Muscle of arm (tissue), 12 donors: ENCODE measurements around the gene TPRN. TPM values are rescaled to one million over a fixed set of nuclear protein-coding genes. Genes with fewer than 3 reads are reported as not detected.

Source experiments
- DNase-seq: peaks from one replicate; pipeline ENCODE4 v3.0.0-alpha.2; 2013
- polyA plus RNA-seq, 12 donors: library from polyadenylated mRNA; unstranded; fragments of 120-200 nt; gene quantifications; one replicate each; pipeline ENCODE4 v1.2.1, GENCODE V29; 2013; ENCODE audit not compliant: insufficient read length in 12 of 12

Gene TPRN
- polyA plus RNA-seq, 12 donors: 4.2 to 10.4 (median 7.9) TPM; not detected in 1

GRCh38 chr9:137175345-137175961 is 25.1 kb downstream of the TPRN start:
- no peak for DNase-seq

DNA sequence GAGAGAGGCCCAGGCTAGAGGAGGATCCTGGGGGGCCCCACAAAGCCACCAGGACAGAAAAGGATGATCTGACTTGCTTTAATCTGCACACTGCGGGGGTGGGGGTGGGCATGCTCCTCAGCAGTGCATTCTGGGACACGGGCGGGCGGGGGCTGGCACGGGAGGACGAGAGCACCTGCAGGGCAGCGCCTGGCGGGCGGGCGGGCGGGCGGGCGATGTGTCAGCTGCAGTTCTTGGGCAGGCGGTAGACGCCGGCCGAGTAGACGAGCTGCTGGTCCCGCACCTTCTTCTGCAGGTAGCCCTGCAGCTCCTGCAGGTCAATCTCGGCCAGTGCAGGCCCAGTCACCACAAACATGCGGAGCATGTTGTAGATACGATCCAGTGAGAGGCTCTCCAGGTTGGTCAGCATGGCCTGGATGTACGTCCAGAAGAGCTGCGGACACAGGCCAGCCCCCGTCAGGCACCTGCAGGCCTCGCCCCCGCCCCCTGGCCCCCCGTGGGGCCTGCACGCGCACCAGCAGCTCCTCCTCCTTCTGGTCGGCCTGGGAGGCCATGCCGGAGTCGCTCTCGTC is 25.7 kb downstream of the TPRN start:
- DNase-seq: no peak

- no peak for DNase-seq
These were observed 26.5 kb downstream of the TPRN start for GRCh38 chr9:137173796-137174664.

DNA sequence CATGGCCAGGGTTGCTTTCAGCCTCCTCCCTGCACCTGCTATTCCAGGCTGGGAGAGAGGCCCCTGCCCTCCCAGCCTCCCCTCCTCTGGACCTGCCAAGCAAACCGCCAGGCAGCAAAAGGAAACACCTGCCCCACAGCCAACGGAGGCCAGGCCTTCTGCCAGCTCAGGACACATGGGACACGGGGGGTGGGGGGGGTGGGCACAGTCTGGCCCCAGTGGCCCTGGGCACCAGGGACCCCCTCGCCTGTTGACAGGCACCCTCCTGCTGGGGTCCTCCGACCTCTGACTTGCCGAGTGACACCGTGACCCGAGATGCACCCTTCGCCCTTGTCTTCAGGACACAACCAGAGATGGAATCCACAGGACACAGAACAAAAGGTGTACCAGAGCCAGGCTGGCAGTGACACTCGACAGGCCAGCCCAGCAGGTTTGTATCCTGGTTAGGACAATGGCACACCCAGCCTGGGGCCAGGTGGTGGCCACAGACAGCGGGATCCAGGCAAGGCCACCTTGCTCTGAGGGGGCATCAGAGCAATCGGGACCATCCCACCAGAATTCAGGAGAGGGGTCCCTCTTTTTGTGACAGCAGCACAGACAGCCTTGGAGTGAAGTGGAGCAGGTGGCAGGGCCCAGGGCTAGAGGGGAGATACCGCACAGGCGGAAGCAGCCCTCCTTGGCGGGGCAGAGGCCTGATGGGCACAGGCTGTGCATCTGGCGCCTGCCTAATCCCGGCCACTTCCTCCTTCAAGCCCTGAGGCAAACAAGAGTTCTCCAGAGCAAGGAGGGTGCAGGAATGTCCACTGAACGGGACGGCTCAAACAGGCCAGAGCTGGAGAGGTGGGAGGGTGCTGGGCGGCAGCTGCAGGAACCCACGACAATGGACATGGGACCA is 27.4 kb downstream of the TPRN start:
- DNase-seq: no peak

DNA sequence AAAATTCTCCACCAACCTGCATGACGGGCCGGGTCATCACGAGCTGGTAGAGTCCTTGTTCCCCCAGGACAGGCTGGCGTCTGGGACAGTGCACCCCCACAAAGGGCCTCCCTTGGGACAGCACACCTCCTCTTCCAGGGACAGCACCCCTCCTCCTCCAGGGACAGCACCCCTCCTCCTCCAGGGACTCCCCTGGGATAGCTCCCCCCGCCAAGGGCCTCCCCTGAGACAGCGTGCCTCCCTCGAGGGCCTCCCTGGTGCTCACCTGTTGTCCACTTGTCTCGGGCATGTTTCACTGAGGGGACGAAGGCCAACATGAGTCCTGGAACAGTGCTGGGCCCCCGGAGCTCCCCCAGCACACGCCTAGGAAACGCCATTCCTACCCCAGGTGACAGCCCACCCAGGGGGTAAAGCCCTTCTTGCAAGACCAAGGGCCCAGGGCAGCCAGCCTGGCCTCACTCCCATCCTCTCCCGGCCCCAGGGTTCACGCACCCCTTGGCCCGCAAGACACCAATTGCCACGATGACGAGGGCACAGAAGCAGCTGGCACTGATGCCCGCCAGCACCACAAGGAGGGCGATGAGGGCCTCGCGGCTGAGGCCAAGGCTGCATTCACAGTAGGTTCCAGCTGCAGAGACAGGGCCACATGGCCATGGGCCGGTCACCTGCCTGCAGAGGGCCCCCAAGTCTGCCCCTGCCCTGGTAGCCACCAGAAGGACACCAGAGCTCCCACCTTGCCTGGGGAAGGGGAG is 29.2 kb downstream of the TPRN start:
- no peak for DNase-seq

DNA sequence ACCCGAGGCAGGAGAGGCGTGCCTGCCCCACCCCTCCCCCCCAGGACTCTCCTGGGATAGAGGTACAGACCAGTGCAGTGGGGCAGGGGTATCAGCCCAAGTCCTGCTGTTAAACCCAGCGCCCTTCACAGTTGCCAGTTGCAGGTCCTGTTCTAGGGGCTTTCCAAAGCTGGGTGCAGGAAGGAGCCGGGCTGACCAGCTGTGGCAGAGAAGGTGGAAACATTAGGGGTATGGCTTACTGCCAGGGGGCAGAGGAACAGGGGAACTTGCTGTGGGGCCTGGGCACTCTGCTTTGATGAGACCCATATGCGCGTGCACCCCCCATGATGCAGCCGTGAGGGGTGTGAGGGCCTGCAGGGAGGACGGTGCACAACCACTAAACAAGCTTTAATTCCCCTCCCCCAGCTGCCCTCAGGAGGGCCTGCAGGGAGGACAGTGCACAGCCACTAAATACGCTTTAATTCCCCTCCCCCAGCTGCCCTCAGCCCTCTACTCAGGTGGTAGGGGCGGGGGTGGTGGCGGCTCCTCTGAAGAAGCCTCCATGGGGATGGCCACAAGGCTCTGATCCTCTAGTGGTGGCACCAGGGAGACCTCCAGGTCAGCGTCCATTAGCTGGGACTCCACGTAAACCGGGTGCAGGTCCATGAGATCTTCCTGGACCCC is 29.9 kb downstream of the TPRN start:
- DNase-seq: no peak

GRCh38 chr9:137169896-137170358 is 30.6 kb downstream of the TPRN start, which contains the start of gene LRRC26:
Gene LRRC26 (minus strand): TSS chr9:137170051. CDS start chr9:137169943, 108 bp downstream.
- no peak for DNase-seq

DNA sequence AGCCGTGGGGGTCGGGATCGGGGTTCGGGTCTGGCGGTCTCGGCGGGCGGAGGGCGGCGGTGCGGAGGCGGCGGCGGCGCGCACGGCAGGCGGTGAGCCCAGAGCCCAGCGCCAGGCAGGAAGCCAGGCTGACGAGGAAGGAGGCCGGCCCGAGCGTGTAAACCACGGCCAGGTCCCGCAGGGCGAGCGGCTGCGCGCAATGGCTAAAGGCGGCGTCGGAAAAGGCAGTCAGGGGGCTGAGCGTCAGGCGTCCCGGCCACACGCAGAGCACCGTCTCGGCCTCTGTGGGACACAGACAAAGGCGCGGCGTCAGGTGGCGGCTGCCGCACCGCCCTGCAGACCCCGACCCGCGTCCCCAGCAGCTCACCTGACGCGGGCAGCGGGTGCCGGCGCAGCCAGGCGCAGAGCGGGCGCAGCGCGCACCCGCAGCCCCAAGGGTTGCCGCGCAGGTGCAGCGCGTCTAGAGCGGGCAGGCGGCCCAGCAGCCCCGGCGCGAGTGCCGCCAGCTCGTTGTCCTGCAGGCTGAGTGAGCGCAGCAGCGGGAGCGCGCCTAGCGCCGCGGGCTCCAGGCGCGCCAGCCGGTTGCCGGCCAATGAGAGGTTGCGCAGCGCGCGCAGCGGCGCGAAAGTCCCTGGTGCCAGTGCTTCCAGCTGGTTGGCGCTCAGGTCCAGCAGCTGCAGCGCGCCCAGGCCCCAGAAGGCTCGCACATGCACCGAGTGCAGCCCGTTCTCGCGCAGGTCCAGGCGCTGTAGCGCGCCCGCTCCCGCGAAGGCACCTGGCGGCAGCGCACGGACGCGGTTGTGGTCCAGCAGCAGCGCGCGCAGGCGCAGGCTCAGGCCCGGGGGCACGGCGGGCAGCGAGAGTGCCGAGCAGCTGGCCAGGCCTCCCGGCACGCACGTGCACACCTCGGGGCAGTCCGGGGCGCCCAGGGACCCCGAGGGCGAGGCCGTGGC is 31.4 kb downstream of the TPRN start:
- DNase-seq: peak; percentile 25

DNA sequence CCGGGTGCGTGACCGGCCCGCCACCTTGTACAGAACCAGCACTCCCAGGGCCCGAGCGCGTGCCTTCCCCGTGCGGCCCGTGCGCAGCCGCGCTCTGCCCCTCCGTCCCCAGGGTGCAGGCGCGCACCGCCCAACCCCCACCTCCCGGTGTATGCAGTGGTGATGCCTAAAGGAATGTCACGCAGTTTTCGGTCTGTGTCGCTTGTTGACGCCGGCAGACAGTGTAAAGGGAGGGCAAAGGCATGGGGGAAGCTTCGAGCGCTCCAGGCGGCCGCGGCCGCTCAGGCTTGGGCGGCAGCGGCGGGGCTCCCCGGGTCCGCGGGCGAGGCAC is 32.0 kb downstream of the TPRN start:
- DNase-seq: no peak

DNA sequence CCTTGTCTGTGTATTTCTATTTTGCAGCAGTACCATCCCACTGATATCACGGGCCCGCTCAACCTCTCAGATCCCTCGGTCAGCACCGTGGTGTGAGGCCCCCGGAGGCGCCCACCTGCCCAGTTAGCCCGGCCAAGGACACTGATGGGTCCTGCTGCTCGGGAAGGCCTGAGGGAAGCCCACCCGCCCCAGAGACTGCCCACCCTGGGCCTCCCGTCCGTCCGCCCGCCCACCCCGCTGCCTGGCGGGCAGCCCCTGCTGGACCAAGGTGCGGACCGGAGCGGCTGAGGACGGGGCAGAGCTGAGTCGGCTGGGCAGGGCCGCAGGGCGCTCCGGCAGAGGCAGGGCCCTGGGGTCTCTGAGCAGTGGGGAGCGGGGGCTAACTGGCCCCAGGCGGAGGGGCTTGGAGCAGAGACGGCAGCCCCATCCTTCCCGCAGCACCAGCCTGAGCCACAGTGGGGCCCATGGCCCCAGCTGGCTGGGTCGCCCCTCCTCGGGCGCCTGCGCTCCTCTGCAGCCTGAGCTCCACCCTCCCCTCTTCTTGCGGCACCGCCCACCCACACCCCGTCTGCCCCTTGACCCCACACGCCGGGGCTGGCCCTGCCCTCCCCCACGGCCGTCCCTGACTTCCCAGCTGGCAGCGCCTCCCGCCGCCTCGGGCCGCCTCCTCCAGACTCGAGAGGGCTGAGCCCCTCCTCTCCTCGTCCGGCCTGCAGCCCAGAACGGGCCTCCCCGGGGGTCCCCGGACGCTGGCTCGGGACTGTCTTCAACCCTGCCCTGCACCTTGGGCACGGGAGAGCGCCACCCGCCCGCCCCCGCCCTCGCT is 32.6 kb downstream of the TPRN start:
- no peak for DNase-seq

GRCh38 chr9:137167277-137167746 is 33.2 kb downstream of the TPRN start:
- DNase-seq: no peak

DNA sequence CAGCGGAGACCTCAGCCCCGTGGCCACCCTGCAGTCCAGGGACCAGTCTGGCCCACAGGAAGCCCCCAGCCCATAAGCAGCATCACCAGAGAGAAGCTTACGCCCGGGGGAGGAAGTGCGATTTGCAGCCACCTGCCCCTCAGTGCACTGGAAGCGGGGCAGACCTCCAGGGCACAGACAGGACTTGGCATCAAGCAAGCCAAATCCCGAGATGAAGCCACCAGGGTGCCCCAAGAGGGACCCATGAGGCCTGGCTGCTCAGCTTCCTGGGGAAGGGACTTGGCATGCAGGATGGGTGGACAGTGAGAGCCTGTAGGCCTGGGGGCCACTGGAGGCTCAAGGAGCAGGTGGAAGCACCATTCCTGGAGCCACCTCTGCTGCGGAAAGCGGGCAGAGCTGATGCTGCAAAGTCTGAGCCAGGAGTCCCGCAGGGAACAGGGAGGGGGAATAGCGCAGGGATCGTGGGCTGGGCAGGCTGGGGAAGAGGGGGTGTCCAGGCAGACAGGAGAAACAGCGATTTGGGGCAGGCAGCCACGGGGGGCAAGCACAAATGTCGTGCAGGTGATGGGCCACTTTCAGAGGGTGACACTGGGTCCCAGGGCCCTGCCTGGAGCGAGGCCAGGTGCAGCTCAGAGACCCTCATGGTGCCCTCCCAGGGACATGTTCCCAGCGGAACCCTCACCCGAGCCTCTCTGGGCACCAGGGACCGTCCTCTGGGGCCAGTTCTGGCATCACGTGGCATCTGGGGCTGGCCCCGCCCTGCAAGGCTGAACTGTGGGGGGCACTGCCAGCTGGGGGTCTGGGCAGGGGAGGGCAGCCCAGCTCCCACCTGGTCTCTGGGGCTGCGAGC is 33.9 kb downstream of the TPRN start:
- no peak for DNase-seq

DNA sequence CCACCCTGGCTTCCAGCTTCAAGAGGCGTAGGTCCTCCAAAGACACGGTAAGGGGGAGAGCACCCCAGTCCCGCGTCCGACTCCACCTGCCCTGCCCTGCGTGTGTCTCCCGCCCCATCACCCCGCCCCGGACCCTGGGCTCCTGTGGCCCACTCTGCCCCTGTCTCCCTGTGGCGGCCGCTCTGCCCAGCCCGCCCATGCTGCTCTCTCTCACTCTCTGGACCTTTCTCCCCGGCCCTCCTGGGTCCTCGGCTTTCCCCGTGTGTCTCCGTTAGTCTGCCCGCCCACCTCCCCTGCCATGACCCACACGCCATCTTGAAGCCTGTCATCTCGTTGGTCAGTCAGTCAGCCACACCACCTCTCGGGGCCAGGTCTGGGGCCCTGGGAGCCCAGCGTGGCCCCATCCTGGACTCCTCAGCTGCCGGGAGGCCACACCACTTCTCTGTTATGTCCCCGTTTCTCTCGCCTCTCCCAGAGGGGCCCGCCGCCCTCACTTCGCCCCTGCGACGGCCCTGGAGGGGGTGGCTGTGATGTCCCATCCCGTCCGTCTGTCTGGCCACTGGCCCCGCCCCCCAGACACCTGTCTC is 35.2 kb downstream of the TPRN start:
- no peak for DNase-seq

GRCh38 chr9:137164370-137165249 is 35.9 kb downstream of the TPRN start:
- no peak for DNase-seq

DNA sequence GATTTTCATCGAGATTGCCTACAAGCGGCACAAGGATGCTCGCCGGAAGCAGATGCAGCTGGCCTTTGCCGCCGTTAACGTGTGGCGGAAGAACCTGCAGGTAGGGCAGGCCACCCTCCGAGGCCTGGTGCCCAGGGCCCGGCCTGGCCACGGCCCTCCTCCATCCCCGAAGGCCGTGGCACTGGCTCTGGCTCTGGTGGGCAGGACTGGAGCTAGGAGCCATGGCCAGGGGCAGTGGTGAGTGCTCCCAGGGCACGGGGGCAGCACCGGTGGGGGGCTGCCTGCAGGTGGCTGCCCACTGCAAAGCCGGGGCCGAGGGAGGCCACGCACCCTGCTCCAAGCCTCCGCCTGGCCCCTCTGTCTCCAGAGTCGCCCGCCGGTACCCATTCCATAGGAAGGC is 36.7 kb downstream of the TPRN start:
- no peak for DNase-seq

DNA sequence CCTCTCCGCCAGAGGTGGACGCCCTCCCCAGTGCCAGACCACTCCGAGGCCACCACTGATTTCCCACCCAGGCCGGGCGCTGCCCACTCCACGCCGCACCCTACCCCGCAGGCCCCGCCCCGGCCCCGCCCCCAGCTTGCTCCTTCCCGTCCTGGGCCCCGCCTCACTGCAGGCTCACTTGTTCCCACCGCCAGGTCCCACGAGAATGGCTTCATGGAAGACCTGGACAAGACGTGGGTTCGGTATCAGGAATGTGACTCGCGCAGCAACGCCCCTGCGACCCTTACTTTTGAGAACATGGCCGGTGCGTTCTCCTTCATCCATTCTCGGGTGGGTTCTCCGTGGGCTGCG is 37.2 kb downstream of the TPRN start:
- DNase-seq: no peak
